Adipose tissue (tissue), 3 donors: ENCODE results near the gene IRF2. TPM values are rescaled to one million over a fixed set of nuclear protein-coding genes. Genes with fewer than 3 reads are reported as not detected.

Experiments used
- H3K27ac ChIP-seq: one replicate; pipeline ENCODE4 v1.5.1; 2013; ENCODE audit warnings: low read depth, low read length
- WGBS, 3 donors: extraction: QIAGEN DNeasy Blood & Tissue Kit; methylation state at CpG; one replicate each; pipeline ENCODE4 v1.1.7; 2013; 5-methylcytosine and 5-hydroxymethylcytosine counted together
- polyA plus RNA-seq, 3 donors: library from polyadenylated mRNA; stranded (reverse); fragments of 200-250 nt; gene quantifications; one replicate each; pipeline ENCODE4 v1.2.3, GENCODE V29; 2013
- donor health status: healthy with polysubstance abuse.
- donor health status: Bipolar disorder and iron deficiency.
- donor health status: healthy.

Gene IRF2
- polyA plus RNA-seq, 3 donors: 12.6 to 22.8 (median 18.9) TPM

GRCh38 chr4:184440595-184441358 is 33.6 kb downstream of the IRF2 start:
- no peak overlapping the region for H3K27ac ChIP-seq
- 82 to 94% (median 88%) methylated on average over 8 of the region's 8 CpGs for WGBS, 3 donors

DNA sequence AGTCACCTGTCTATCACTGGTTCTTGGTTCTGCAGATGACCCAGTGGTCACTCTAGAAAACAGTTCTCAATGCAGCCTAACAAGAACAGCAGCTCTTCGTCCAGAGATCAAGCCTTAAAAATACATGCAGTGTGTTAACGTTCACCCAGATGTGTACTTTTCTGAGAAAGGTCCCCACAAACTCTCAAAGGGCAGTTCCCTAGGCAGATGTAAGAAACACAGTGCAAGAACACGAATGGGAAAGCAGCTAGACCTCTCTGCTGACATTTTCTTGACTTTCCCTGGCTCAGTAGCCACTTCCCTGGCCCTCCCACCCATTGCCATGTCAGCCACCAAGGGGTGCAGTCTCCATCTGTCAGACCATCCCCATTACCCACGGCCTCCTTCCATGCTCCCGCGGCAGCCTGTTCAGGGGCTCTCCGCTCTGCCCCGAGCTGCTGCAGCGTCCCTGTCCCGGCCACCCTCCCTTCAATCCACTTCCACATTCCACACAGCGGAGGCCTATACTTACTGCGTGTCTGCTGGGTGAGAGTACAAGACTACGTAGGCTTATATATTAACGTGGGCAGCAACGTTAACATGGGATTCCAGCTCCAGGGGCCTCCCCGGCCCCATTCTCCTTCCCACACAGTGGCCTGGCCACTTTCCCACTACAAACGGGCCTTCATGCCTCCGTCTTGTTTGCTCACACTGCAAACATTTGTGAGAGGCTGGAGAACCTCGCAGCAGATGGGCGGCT is 34.3 kb downstream of the IRF2 start:
- H3K27ac ChIP-seq: no peak overlapping the region
- 35 to 73% (median 58%) methylated on average over 20 of the region's 20 CpGs for WGBS, 3 donors

DNA sequence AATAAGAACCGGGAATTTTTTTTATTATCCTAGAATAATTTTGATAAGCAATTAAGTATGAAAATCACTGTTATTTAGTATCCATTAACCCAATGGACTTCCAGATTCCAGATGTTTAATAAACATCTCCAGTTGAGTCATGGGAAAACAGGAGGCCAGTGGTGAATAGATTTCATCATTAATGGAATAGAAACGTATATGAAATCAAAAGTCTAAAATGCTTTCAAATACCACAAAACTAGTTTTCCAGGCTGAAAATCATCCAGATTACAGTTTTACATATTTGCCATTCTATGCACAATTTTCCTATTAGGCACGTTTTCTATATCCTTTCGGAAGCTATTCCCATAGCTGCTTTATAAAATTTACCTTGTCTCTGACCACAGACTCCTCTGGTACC is 35.0 kb downstream of the IRF2 start:
- 86 to 89% (median 87%) methylated on average over 4 of the region's 4 CpGs for WGBS, 3 donors
- H3K27ac ChIP-seq: no peak overlapping the region

GRCh38 chr4:184438375-184438774 is 36.0 kb downstream of the IRF2 start:
- 54 to 75% (median 56%) methylated on average over 9 of the region's 9 CpGs for WGBS, 3 donors
- H3K27ac ChIP-seq: no peak overlapping the region

DNA sequence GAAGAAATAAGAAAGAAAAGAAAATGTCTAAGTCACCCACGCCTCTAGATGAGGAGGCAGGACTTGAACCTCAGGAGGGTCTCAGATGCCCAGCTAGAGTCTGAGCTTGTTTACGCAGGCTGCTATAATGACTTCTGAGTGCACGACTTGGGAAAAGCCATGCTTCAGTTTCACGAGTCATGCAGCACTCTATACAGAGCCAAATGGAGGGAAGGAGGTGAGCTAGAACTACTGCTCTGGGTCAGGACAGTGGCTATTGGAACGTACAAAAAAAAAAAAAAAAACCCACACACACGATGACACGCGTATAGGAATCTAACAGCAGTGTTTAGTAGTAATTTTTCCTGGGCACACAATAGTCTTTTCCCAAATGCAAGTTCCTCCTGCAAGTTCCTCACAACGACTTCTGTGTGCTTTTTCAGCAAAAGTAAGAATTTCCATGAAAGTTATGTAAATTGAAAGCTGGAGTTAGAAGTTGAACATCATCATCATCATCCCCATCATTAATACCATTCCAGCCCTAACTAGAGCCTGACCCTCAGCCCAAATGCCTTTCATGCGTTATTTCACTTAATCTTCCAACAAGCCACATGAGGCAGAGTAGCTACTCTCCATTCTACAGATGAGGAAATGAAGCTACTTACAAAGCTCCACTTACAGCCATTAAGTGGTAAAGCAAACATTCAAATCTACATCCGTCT is 36.6 kb downstream of the IRF2 start:
- no peak overlapping the region for H3K27ac ChIP-seq
- whole genome bisulfite sequencing, 3 donors: 57 to 71% (median 60%) methylated on average over 11 of the region's 11 CpGs

DNA sequence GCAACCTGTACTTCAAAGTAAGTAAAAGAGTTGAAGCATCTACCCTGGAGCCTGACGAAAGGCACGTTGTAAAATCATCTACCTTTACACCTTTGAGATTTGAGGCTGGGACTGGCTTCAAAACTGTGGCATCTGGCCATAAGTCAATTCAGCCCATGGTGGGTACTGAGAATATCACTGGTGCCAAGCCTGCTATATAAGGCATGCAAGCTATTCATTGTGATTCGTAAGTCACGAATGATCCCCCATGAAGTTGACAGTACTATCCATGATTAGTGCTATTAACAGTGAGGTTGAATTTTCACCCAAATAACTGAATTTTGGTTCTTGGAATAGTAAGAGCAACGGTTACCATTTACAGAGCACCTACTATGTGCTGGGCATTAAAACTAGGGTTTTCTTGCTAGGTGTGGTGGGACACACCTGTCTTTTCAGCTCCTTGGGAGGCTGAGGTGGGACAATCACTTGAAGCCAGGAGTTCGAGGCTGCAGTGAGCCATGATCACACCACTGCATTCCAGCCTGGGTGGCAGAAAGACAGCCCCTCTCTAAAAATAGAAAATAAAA is 39.8 kb downstream of the IRF2 start:
- WGBS, 3 donors: 80 to 88% (median 86%) methylated on average over 6 of the region's 6 CpGs
- H3K27ac ChIP-seq: no peak overlapping the region

GRCh38 chr4:184434021-184434420 is 40.3 kb downstream of the IRF2 start:
- H3K27ac ChIP-seq: no peak overlapping the region
- WGBS, 3 donors: 87 to 95% (median 93%) methylated on average over 13 of the region's 13 CpGs

- no peak overlapping the region for H3K27ac ChIP-seq
- 90 to 95% (median 90%) methylated on average over 17 of the region's 17 CpGs for WGBS, 3 donors
Observed at GRCh38 chr4:184433258-184433892, 41.0 kb downstream of the IRF2 start.

- no peak overlapping the region for H3K27ac ChIP-seq
- WGBS, 3 donors: 81 to 88% (median 87%) methylated on average over 16 of the region's 16 CpGs
Observed at GRCh38 chr4:184432127-184432922, 42.0 kb downstream of the IRF2 start.

GRCh38 chr4:184430163-184430562 is 44.2 kb downstream of the IRF2 start:
- 69 to 97% (median 85%) methylated on average over 6 of the region's 6 CpGs for WGBS, 3 donors

GRCh38 chr4:184428787-184429186 is 45.6 kb downstream of the IRF2 start:
- 93 to 96% (median 94%) methylated on average over 12 of the region's 12 CpGs for WGBS, 3 donors
- H3K27ac ChIP-seq: no peak overlapping the region

More at GRCh38 chr4:184430163-184430562, 44.2 kb downstream of the IRF2 start:
- H3K27ac ChIP-seq: no peak overlapping the region

GRCh38 chr4:184427687-184428086 is 46.7 kb downstream of the IRF2 start:
- WGBS, 3 donors: 43 to 60% (median 50%) methylated on average over 1 of the region's 1 CpG
- no peak overlapping the region for H3K27ac ChIP-seq

- 85 to 99% (median 94%) methylated on average over 3 of the region's 3 CpGs for WGBS, 3 donors
- H3K27ac ChIP-seq: no peak overlapping the region
Observed at GRCh38 chr4:184427093-184427492, 47.3 kb downstream of the IRF2 start.

- H3K27ac ChIP-seq: no peak overlapping the region
- WGBS, 3 donors: 57 to 78% (median 72%) methylated on average over 17 of the region's 17 CpGs
Observed at GRCh38 chr4:184424993-184425758, 49.2 kb downstream of the IRF2 start.

GRCh38 chr4:184424279-184424678 is 50.1 kb downstream of the IRF2 start:
- 87 to 100% (median 94%) methylated on average over 3 of the region's 3 CpGs for WGBS, 3 donors
- no peak overlapping the region for H3K27ac ChIP-seq

DNA sequence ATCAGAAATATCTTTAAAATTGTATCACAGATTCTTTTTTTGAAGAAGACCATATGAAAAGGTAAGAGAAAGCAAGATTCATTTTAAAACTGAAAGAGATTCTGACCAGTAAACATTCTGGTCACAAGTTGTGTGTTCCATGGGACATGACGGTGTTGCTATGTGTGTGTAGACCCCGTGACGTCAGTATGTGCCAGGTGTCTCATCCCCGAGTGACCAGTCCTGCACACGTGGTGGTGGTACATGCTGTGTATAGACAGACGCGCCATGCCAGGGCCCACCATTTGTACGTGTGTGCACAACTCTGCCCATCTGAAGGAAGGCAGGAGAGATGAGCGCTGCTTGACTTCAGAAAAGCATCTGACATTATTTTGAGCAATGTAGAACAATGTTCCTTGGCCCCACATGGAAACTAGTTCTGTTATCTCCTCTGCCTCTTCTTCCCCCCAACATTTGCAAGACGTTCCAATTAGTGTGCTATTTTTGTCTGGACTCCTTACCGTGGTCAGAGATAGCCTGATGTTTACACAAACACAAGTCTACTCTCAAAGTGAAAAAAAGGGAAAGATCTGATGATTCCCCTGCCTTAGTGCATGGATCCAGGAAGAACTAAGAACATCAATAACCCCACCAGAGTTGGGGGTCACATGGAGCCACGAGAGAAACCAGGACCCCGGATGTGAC is 51.2 kb downstream of the IRF2 start:
- no peak overlapping the region for H3K27ac ChIP-seq
- 81 to 86% (median 81%) methylated on average over 13 of the region's 13 CpGs for WGBS, 3 donors
